K562 (cell line): ENCODE data around the gene DKC1. TPM values are rescaled to one million over a fixed set of nuclear protein-coding genes. Genes with fewer than 3 reads are reported as not detected.
A peak's percentile ranks its signal among the peaks of the same experiment; 100 is the strongest.

ENCODE experiments used
- CBX5 ChIP-seq: IDR thresholded peaks from 2 replicates; pipeline ENCODE4 v1.6.1; 2014; ENCODE audit warnings: low read depth, borderline replicate concordance
- ETV6 ChIP-seq, 3 experiments: fragments of 150-350 bp in 1 of 3; sonication (generic) in 1 of 3; formaldehyde crosslinking in 1 of 3; IDR thresholded peaks; 2 replicates each; pipeline versions ENCODE4 v1.6.1 to v1.8.0; 2014 to 2022; ENCODE audit warnings: borderline replicate concordance in 2 of 3, low read depth in 2 of 3, antibody characterized with exemption in 1 of 3, low read length in 1 of 3, mild to moderate bottlenecking in 1 of 3, missing genetic modification reagents in 1 of 3
- HDAC1 ChIP-seq, 2 experiments: fragments of 450-650 bp; IDR thresholded peaks; 2 replicates each; pipeline ENCODE4 v1.6.1; 2016 to 2017; ENCODE audit warnings: inconsistent platforms in 1 of 2, mild to moderate bottlenecking in 1 of 2, moderate library complexity in 1 of 2
- SMARCA4 ChIP-seq: fragments of 450-650 bp; IDR thresholded peaks from 2 replicates; pipeline ENCODE4 v1.6.1; 2016
- ZNF280B ChIP-seq: fragments of 250-450 bp; sonication (Bioruptor Pico); IDR thresholded peaks from 2 replicates; pipeline ENCODE4 v1.5.1; 2021; ENCODE audit warnings: mild to moderate bottlenecking
- ZNF589 ChIP-seq: fragments of 200-800 bp; sonication (Bioruptor generic); IDR thresholded peaks from 2 replicates; pipeline ENCODE4 v1.6.1; 2016; ENCODE audit warnings: low read depth, missing genetic modification characterization, missing compliant biosample characterization
- ZSCAN29 ChIP-seq: fragments of 450-650 bp; IDR thresholded peaks from 2 replicates; pipeline ENCODE4 v1.6.1; 2017
- polyA plus RNA-seq, 8 experiments: library from polyadenylated mRNA; depleted of rRNA in 4 of 8; stranded (reverse) in 5 of 8; unstranded in 3 of 8; fragments of >200 nt; fragmentation: Nextera tagmentation in 2 of 8; fragmentation: Illumina TruSeq in 1 of 8; extraction: Ambion mirVana in 2 of 8; extraction: Trizol in 1 of 8; gene quantifications; 2 replicates each; pipeline versions ENCODE4 v1.2.1 to v1.2.3, GENCODE V29; 2011 to 2014; ENCODE audit warnings: inconsistent platforms in 1 of 8, missing spikeins in 1 of 8
- total RNA-seq, 7 experiments: library from RNA; depleted of rRNA in 6 of 7; stranded (reverse); fragments of >200 nt in 6 of 7; fragmentation: Illumina TruSeq in 2 of 7; extraction: Trizol in 2 of 7; gene quantifications; 2 replicates each; pipeline versions ENCODE4 v1.2.1 to v1.2.3, GENCODE V29; 2011 to 2021; ENCODE audit warnings: low replicate concordance in 1 of 7
- TF ChIP-seq, protein P1 (sequence below), 2 experiments: fragments of 450-650 bp in 1 of 2; sonication (generic) in 1 of 2; formaldehyde crosslinking in 1 of 2; IDR thresholded peaks in 1 of 2; conservative IDR thresholded peaks in 1 of 2; 2 replicates each; pipeline versions ENCODE4 v1.6.1 to v1.8.1; 2016 to 2023; ENCODE audit warnings: mild to moderate bottlenecking in 2 of 2, moderate library complexity in 2 of 2, inconsistent platforms in 1 of 2, missing genetic modification reagents in 1 of 2
- TF ChIP-seq, protein P2 (sequence below): fragments of 450-650 bp; IDR thresholded peaks from 2 replicates; pipeline ENCODE4 v1.7.1; 2018; ENCODE audit warnings: mild to moderate bottlenecking, low read depth; ENCODE audit not compliant: partially characterized antibody
- TF ChIP-seq, protein P3 (sequence below): sonication (generic); formaldehyde crosslinking; IDR thresholded peaks from 2 replicates; pipeline ENCODE4 v1.8.0; 2022; ENCODE audit warnings: missing genetic modification reagents, mild to moderate bottlenecking, moderate library complexity, borderline replicate concordance

DKC1 gene
- total and polyA plus RNA-seq, 9 of the 15 experiments (the other 6 are each of a cell fraction or from before 2014, with no cell fraction given), result 205 to 313 (median 219) TPM

GRCh38 chrX:154717824-154718223 lies 44.8 kb upstream of the DKC1 start (continued):
- TF ChIP-seq SMARCA4 (peak; percentile 72), ZNF280B (CRISPR knock-in tag) (no peak), CBX5 (no peak), HDAC1 (IDR thresholded peaks at IDR 0.05) (peak in 1 of 2 experiments; percentile 59; a peak in 1 of 4 replicates), ETV6 (IDR thresholded peaks at IDR 0.05; ENCODE audit: borderline replicate concordance in 1 of 2, low read depth in 2 of 2, low read length in 1 of 2) (peak; percentile 92 to 98), ETV6 (CRISPR knock-in tag; IDR thresholded peaks at IDR 0.05; ENCODE audit: borderline replicate concordance) (no peak), ZSCAN29 (no peak), ZNF589 (peak; percentile 44; the same call in 1 of the 2 replicates)
- TF ChIP-seq, protein P1, sequence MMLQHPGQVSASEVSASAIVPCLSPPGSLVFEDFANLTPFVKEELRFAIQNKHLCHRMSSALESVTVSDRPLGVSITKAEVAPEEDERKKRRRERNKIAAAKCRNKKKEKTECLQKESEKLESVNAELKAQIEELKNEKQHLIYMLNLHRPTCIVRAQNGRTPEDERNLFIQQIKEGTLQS (IDR thresholded peaks at IDR 0.05), result no peak
- TF ChIP-seq, protein P1 (CRISPR knock-in tag; conservative IDR thresholded peaks at IDR 0.05), result 0 out of 2 replicates have a peak, but pooled peaks have one; percentile 37
- TF ChIP-seq, protein P2, sequence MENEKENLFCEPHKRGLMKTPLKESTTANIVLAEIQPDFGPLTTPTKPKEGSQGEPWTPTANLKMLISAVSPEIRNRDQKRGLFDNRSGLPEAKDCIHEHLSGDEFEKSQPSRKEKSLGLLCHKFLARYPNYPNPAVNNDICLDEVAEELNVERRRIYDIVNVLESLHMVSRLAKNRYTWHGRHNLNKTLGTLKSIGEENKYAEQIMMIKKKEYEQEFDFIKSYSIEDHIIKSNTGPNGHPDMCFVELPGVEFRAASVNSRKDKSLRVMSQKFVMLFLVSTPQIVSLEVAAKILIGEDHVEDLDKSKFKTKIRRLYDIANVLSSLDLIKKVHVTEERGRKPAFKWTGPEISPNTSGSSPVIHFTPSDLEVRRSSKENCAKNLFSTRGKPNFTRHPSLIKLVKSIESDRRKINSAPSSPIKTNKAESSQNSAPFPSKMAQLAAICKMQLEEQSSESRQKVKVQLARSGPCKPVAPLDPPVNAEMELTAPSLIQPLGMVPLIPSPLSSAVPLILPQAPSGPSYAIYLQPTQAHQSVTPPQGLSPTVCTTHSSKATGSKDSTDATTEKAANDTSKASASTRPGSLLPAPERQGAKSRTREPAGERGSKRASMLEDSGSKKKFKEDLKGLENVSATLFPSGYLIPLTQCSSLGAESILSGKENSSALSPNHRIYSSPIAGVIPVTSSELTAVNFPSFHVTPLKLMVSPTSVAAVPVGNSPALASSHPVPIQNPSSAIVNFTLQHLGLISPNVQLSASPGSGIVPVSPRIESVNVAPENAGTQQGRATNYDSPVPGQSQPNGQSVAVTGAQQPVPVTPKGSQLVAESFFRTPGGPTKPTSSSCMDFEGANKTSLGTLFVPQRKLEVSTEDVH, result peak; percentile 62
- TF ChIP-seq, protein P3, sequence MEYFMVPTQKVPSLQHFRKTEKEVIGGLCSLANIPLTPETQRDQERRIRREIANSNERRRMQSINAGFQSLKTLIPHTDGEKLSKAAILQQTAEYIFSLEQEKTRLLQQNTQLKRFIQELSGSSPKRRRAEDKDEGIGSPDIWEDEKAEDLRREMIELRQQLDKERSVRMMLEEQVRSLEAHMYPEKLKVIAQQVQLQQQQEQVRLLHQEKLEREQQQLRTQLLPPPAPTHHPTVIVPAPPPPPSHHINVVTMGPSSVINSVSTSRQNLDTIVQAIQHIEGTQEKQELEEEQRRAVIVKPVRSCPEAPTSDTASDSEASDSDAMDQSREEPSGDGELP (CRISPR knock-in tag), result peak; percentile 68; the same call in 1 of the 2 replicates
- TF ChIP-seq, all 486 proteins: peak for 74
